Measurements from ENCODE around the gene PALLD. TPM values are rescaled to one million over a fixed set of nuclear protein-coding genes. Genes with fewer than 3 reads are reported as not detected.
A peak's percentile ranks its signal among the peaks of the same experiment; 100 is the strongest.

PALLD gene
- total and polyA plus RNA-seq, 2 of the 13 experiments (the other 11 are each of a cell fraction or from before 2014, with no cell fraction given) = 0.50 to 1.5 TPM

DNA sequence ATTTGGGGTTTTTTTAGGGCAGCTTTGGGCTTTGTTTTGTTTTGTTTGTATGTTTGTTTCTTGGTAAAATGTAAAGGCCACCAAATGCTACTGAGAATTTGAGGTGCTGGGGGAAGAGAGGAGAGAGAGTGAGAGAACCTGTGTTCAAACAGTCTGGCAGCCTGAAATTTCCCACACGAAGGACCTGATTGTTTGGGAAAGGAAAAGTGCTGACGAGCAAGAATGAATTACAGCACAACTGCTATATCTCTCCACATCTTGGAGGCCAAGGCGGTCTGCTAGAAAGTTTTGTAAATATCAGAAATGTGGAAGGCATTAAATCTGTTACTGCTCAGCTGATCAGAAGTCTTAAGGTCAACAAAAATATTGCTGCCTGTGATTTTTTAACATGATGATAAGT lies 170.5 kb downstream of the PALLD start:
- intact Hi-C loops (cut with micrococcal nuclease; ENCODE audit: unreplicated experiment) = no loop called here
- in situ Hi-C loops (cut with HindIII; ENCODE audit: extremely low pct_ligation_motif_present, low pct_unique_long_range_greater_than_20kb) = no loop called here
- H3K9ac ChIP-seq (ENCODE audit: insufficient read depth, low read depth, low read length) = no peak overlapping the region
- no peak overlapping the region for H3K4me3 ChIP-seq (replicated peaks in 1 of 3; ENCODE audit: insufficient read depth in 1 of 3, low read depth in 2 of 3, low read length in 3 of 3)
- peaks cover 0 to 6% of the 10 kb centered on the region in 2 experiments; a peak in 1 of 5 replicates for H3K27me3 ChIP-seq (ENCODE audit: control insufficient read depth in 1 of 2, insufficient read depth in 2 of 2, low read length in 2 of 2)
- no peaks in the 10 kb centered on the region for H4K20me1 ChIP-seq (ENCODE audit: insufficient read depth, low read length)
- POLR2A ChIA-PET = no interaction called here
- FAIRE-seq (no peak), DNase-seq (ENCODE audit: low spot score) (no peak), ATAC-seq (no peak)
- H3K9me3 ChIP-seq (ENCODE audit: low read length) = no peaks in the 10 kb centered on the region
- TF ChIP-seq ZSCAN9 (CRISPR knock-in tag; IDR thresholded peaks at IDR 0.05; ENCODE audit: borderline replicate concordance) = no peak
- TF ChIP-seq, protein P1, sequence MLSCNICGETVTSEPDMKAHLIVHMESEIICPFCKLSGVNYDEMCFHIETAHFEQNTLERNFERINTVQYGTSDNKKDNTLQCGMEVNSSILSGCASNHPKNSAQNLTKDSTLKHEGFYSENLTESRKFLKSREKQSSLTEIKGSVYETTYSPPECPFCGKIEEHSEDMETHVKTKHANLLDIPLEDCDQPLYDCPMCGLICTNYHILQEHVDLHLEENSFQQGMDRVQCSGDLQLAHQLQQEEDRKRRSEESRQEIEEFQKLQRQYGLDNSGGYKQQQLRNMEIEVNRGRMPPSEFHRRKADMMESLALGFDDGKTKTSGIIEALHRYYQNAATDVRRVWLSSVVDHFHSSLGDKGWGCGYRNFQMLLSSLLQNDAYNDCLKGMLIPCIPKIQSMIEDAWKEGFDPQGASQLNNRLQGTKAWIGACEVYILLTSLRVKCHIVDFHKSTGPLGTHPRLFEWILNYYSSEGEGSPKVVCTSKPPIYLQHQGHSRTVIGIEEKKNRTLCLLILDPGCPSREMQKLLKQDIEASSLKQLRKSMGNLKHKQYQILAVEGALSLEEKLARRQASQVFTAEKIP (CRISPR knock-in tag; IDR thresholded peaks at IDR 0.05; ENCODE audit: borderline replicate concordance) = no peak
- TF ChIP-seq ZNF720 (CRISPR knock-in tag; IDR thresholded peaks at IDR 0.05) = no peak
- TF ChIP-seq MAFF (IDR thresholded peaks at IDR 0.05; ENCODE audit: low read depth, low read length) = peak; percentile 27; the same call in 1 of the 2 replicates
- TF ChIP-seq MIER2 (CRISPR knock-in tag; IDR thresholded peaks at IDR 0.05) = no peak
- TF ChIP-seq MAFK (conservative IDR thresholded peaks at IDR 0.05 in 1 of 2, IDR thresholded peaks at IDR 0.05 in 1 of 2; ENCODE audit: low read length in 2 of 2) = peak; percentile 49 to 65
- H3K36me3 ChIP-seq (replicated peaks in 1 of 2; ENCODE audit: control insufficient read depth in 1 of 2, insufficient read depth in 2 of 2, low read length in 2 of 2) = no peaks in the 10 kb centered on the region
- WGBS (ENCODE audit: low lambda C conversion rate) = 13% methylated on average over 3 of the region's 3 CpGs
- CTCF ChIA-PET (ENCODE audit: low intra/inter-chr PET ratio, low total read pairs) = no interaction called here
- peaks cover 11% of the 10 kb centered on the region for H3K4me1 ChIP-seq (ENCODE audit: insufficient read depth, low read length)
- H3K79me2 ChIP-seq (ENCODE audit: insufficient read depth, low read length) = no peaks in the 10 kb centered on the region
- H3K27ac ChIP-seq (ENCODE audit: extremely low read length, insufficient read depth, low read length) = no peak overlapping the region
- no TSS peak for BruUV-seq (replicated peaks)
- no peak overlapping the region for H3K4me2 ChIP-seq (ENCODE audit: low read depth, low read length)
- no peak overlapping the region for H2AFZ ChIP-seq (ENCODE audit: low read length)

DNA sequence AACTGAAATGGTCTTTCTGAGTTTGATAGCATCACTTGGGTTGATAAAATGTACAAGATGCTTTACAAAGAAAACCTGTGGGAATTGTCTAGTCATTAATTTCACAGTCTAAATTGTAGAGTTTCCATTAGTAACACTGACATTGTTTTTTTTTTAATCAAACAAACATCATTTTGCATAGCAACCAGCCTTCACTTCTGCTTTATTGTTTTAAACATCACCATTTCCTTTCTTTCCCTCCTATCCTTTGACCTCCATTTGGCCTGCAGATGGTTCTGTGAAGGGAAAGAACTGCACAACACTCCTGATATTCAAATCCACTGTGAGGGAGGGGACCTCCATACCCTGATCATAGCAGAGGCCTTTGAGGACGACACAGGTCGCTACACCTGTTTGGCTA lies 171.1 kb downstream of the PALLD start:
- BruUV-seq (replicated peaks) = no TSS peak
- in situ Hi-C loops (cut with HindIII; ENCODE audit: extremely low pct_ligation_motif_present, low pct_unique_long_range_greater_than_20kb) = no loop called here
- Histone ChIP-seq H3K9me3 (ENCODE audit: low read length) (no peaks in the 10 kb centered on the region), H4K20me1 (ENCODE audit: insufficient read depth, low read length) (no peaks in the 10 kb centered on the region), H3K4me3 (replicated peaks in 1 of 3; ENCODE audit: insufficient read depth in 1 of 3, low read depth in 2 of 3, low read length in 3 of 3) (no peak overlapping the region), H3K79me2 (ENCODE audit: insufficient read depth, low read length) (no peaks in the 10 kb centered on the region), H2AFZ (ENCODE audit: low read length) (no peak overlapping the region), H3K27me3 (ENCODE audit: control insufficient read depth in 1 of 2, insufficient read depth in 2 of 2, low read length in 2 of 2) (peaks cover 0 to 6% of the 10 kb centered on the region in 2 experiments; a peak in 1 of 5 replicates), H3K4me2 (ENCODE audit: low read depth, low read length) (no peak overlapping the region), H3K36me3 (replicated peaks in 1 of 2; ENCODE audit: control insufficient read depth in 1 of 2, insufficient read depth in 2 of 2, low read length in 2 of 2) (no peaks in the 10 kb centered on the region), H3K4me1 (ENCODE audit: insufficient read depth, low read length) (peaks cover 6% of the 10 kb centered on the region), H3K27ac (ENCODE audit: extremely low read length, insufficient read depth, low read length) (no peak overlapping the region), H3K9ac (ENCODE audit: insufficient read depth, low read depth, low read length) (no peak overlapping the region)
- CTCF ChIA-PET (ENCODE audit: low intra/inter-chr PET ratio, low total read pairs) = no interaction called here
- DNase-seq (ENCODE audit: low spot score) (no peak), FAIRE-seq (no peak), ATAC-seq (no peak)
- POLR2A ChIA-PET = no interaction called here
- intact Hi-C loops (cut with micrococcal nuclease; ENCODE audit: unreplicated experiment) = no loop called here
- TF ChIP-seq ZFX (CRISPR knock-in tag; IDR thresholded peaks at IDR 0.05; ENCODE audit: low read depth) (no peak), ZNF441 (CRISPR knock-in tag; IDR thresholded peaks at IDR 0.05; ENCODE audit: borderline replicate concordance) (no peak), DNMT3B (CRISPR knock-in tag; conservative IDR thresholded peaks at IDR 0.05) (no peak), ZNF207 (IDR thresholded peaks at IDR 0.05; ENCODE audit: borderline replicate concordance) (no peak)
- TF ChIP-seq, protein P2, sequence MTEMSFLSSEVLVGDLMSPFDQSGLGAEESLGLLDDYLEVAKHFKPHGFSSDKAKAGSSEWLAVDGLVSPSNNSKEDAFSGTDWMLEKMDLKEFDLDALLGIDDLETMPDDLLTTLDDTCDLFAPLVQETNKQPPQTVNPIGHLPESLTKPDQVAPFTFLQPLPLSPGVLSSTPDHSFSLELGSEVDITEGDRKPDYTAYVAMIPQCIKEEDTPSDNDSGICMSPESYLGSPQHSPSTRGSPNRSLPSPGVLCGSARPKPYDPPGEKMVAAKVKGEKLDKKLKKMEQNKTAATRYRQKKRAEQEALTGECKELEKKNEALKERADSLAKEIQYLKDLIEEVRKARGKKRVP (CRISPR knock-in tag; IDR thresholded peaks at IDR 0.05) = no peak
- WGBS (ENCODE audit: low lambda C conversion rate) = 12% methylated on average over 2 of the region's 2 CpGs
